HL-60/S4 treated with phorbol 12-myristate 13-acetate at 8.2 ng/mL for 4 days and 3 days (cell line): Measurements from ENCODE around the gene EIF2B1.
"Not testable (repeated sequence)": the region's sequence is repeated elsewhere in the genome, so short reads cannot be mapped to it uniquely, and the experiment has no call there.

Experiments used
- in situ Hi-C: fragments of 300-500 bp; cut with MboI; formaldehyde crosslinking; loops from 2 replicates; pipeline ENCODE4 v1.15.0; 2022; ENCODE audit warnings: low sequenced_read_pairs

Gene EIF2B1

GRCh38 chr12:123621101-123621500 lies 12.4 kb downstream of the EIF2B1 start:
- in situ Hi-C loops, result no loop called here

GRCh38 chr12:123617580-123617979 lies 15.9 kb downstream of the EIF2B1 start:
- in situ Hi-C loops, result no loop called here

- in situ Hi-C loops, result no loop called here
Measured at GRCh38 chr12:123617144-123617543, 16.3 kb downstream of the EIF2B1 start.

- in situ Hi-C loops, result no loop called here
Measured at GRCh38 chr12:123614531-123614930, 19.0 kb downstream of the EIF2B1 start.

DNA sequence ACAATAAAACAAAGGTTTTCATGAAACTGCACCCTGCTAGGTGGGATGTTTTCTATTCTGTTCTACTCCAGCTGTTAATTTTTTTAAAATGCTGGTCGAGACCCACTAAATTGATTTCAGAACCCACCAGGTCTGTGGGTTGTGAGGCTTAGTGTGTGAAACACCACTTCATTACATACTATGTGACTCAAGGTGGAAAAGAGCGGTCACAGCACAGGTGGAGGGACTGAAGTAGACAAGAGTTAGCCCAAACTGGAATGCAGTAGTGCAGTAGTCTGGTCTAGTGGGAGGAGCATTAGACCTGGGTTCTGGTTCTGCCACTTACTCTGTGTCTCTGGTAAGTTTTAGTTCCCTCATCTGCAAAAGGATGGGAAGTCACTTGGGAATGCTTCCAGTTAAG lies 19.4 kb downstream of the EIF2B1 start:
- in situ Hi-C loops, result no loop called here

DNA sequence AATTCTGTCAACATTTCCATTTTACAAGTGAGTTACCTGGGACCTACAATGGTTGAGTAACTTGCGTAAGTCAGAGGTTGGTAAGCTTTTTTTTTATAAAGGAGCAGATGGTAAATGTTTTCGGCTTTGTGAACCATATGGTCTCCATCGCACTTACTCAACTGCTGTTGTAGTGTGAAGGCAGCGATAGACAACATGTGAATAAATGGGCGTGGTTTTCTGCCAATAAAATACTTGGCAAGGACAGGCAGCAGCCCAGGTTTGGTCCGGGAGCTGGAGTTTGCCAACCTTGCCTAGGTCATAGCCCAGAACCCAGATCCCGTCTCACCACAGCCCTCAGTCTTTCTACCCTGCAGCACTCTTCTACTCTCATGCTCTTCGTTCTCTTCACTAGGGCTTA lies 25.3 kb downstream of the EIF2B1 start:
- in situ Hi-C loops, result no loop called here

DNA sequence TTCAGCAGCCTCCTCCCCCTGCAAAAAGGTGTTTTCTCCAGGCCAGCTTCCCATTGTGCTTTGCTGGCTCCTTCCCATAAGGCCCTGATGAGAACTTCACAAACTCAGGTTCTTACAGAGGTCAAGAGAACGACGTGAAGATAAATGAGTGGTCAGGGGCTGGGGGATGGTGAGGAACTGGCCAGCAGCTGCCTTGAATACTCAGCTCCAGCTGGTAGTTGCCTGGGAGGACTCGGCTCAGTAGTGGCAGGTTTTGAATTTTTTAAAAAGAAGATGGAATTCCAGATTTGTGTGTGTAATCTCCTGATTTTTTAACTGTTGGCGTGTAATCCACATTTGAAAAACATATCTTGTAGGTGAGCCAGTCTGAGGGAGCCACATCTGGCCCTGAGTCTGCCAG lies 25.7 kb downstream of the EIF2B1 start:
- in situ Hi-C loops, result no loop called here

GRCh38 chr12:123603495-123603894 lies 30.0 kb downstream of the EIF2B1 start:
- in situ Hi-C loops, result not testable (repeated sequence)

- in situ Hi-C loops, result no loop called here
Measured at GRCh38 chr12:123602651-123603195, 30.8 kb downstream of the EIF2B1 start.

DNA sequence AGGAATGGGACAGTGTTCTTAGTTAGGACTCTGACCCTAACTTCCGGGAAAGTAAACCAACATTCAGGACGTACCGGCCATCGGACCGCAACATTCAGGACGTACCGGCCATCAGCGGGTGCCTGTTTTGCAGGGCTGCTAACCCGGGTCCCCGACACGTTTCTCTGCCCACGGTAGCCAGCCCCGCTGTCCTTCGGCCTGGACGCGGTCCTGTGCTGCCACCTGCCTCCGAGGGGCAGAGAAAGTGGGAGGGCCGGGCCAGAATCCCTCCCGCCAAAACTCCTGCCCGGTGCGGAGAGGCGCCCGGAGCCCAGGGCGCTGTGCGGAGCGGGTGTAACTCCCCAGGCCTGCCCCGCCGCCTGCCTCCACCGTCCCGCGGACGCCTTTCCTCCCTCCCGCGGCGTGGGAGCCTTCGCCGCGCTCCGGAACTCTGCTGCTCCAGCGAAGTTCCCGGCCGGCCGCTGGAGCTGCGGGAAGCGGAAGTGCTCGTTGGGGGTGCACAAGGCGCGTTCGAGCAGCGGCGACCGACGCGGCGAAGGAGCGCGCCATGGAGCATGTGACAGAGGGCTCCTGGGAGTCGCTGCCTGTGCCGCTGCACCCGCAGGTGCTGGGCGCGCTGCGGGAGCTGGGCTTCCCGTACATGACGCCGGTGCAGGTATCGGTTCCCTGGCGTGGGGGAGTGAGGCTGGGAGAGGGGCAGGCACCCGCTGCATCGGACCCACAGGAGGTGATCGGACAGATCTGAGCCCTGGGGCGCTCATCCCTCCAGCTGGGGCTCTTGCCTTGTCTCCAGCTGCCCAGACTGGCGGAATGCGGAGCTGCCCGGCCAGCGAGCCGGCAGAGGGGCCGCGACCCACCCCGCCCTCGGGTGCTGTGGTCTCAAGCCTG lies 31.6 kb downstream of the EIF2B1 start, which contains the start of gene DDX55:
TSS of gene DDX55 (plus strand) at position 498 of the 888 bp plus-strand sequence. CDS start at position 548, 50 bp downstream.
- in situ Hi-C loops, result no loop called here

- in situ Hi-C loops, result no loop called here
Measured at GRCh38 chr12:123599721-123600120, 33.8 kb downstream of the EIF2B1 start.

- in situ Hi-C loops, result no loop called here
Measured at GRCh38 chr12:123599310-123599709, 34.2 kb downstream of the EIF2B1 start.

DNA sequence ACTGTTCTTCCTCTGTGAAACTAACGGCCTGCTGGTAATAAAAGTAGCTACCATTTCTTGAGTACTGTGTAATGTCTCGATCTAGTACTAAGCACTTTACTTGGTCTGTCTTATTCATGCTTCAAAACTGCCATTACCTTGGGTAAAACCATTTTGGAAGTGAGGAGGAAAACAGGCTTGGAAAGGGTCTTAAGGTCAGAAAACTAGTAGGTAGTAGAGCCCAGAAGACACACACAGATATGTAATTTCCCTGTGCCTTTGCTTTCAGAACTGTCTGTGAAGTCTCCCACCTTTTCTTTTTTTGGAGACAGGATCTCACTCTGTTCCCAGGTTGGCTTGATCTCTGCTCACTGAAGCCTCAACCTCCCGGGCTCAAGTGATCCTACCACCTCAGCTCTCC lies 35.0 kb downstream of the EIF2B1 start:
- in situ Hi-C loops, result no loop called here

DNA sequence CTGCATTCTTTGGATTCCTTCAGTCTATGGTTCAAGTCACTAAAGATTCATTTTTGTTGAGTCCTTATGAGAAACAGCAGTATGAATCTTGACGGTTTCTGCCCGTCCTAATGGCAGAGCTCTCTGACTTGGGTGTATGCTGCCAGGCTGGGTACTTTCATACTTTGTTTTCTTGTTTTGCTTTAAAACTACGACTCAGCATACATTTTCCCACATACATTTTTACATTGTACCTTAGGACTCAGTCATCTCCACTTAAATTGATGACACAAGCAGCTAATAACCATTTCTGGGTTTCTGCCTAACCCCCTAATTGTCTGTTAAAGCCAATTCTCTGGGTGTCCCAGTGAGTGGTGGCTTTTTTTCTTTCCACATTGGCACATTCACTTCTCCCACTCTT lies 36.4 kb downstream of the EIF2B1 start:
- in situ Hi-C loops, result no loop called here

DNA sequence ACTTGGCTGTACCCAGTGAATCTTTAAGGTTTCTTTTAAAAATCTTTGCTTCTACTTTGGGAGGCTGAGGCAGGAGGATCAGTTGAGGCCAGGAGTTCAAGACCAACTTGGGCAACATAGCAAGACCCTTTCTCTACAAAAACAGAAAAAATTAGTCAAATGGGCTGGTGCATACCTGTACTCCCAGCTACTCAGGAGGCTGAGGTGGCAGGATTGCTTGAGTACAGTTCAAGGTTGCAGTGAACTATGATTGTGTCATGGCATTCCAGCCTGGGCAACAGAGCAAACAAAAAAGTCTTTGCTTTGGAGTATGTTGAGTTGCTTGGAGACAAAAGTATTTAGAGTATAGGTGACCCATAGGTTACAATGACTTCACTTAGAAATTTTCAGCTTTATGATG lies 37.8 kb downstream of the EIF2B1 start:
- in situ Hi-C loops, result no loop called here

- in situ Hi-C loops, result no loop called here
Measured at GRCh38 chr12:123591702-123592481, 41.6 kb downstream of the EIF2B1 start.

DNA sequence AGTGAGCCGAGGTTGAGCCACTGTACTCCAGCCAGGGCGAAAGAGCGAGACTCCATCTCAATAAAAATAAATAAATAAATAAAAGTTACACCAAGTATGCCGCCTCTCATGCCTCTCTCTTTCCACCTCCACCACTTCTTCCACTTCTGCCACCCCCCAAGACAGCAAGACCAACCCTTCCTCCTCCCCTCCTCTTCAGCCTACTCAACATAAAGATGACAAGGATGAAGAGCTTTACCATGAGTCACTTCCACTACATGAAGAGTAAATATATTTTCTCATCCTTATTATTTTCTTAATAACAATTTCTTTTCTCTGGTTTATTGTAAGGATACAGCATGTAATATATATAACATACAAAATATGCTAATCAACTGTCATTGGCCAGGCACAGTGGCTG lies 52.7 kb downstream of the EIF2B1 start:
- in situ Hi-C loops, result no loop called here

- in situ Hi-C loops, result not testable (repeated sequence)
Measured at GRCh38 chr12:123578829-123579228, 54.7 kb downstream of the EIF2B1 start.

- in situ Hi-C loops, result no loop called here
Measured at GRCh38 chr12:123578243-123578642, 55.2 kb downstream of the EIF2B1 start.

GRCh38 chr12:123576611-123577010 lies 56.9 kb downstream of the EIF2B1 start:
- in situ Hi-C loops, result no loop called here

DNA sequence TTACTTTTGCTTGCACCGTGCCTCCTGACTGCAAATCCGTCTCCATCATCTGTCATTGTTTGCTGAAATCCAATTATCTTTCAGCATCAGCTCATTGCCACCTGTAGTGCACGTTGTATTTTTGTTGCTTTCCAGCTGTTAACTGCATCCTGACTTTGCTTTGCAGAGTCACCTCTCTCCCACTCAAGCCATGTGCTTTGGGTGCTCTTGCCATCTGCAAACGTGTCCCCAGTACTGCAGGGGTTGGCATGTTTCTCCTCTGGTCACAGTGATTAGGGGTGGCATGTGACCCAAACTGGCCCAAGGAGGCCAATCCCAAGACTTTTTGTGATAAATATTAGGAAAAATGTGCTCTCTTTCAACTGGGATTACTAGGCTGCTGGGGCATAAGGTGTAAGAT lies 59.6 kb downstream of the EIF2B1 start:
- in situ Hi-C loops, result no loop called here

- in situ Hi-C loops, result no loop called here
Measured at GRCh38 chr12:123572391-123572790, 61.1 kb downstream of the EIF2B1 start.
